ENCODE measurements around the gene GPER1.

GPER1 gene

GRCh38 chr7:1109581-1110310, 21.8 kb downstream of the GPER1 start:
- TF ChIP-seq CTCF (IDR thresholded peaks at IDR 0.05; ENCODE audit: control insufficient read depth, insufficient read depth, low read depth, low read length, missing control alignments) = no peak
- no peak overlapping the region for H3K4me3 ChIP-seq (ENCODE audit: control insufficient read depth, low read depth, low read length)
- no peak for DNase-seq (ENCODE audit: low read depth)

GRCh38 chr7:1110358-1110757, 22.4 kb downstream of the GPER1 start:
- no peak overlapping the region for H3K4me3 ChIP-seq (ENCODE audit: control insufficient read depth, low read depth, low read length)
- TF ChIP-seq CTCF (IDR thresholded peaks at IDR 0.05; ENCODE audit: control insufficient read depth, insufficient read depth, low read depth, low read length, missing control alignments) = no peak
- DNase-seq (ENCODE audit: low read depth) = no peak

- TF ChIP-seq CTCF (IDR thresholded peaks at IDR 0.05; ENCODE audit: control insufficient read depth, insufficient read depth, low read depth, low read length, missing control alignments) = no peak
- H3K4me3 ChIP-seq (ENCODE audit: control insufficient read depth, low read depth, low read length) = no peak overlapping the region
- no peak for DNase-seq (ENCODE audit: low read depth)
Measured at GRCh38 chr7:1111156-1111555, 23.2 kb downstream of the GPER1 start.

GRCh38 chr7:1112109-1112508, 24.2 kb downstream of the GPER1 start:
- no peak overlapping the region for H3K4me3 ChIP-seq (ENCODE audit: control insufficient read depth, low read depth, low read length)
- TF ChIP-seq CTCF (IDR thresholded peaks at IDR 0.05; ENCODE audit: control insufficient read depth, insufficient read depth, low read depth, low read length, missing control alignments) = no peak
- DNase-seq (ENCODE audit: low read depth) = no peak

GRCh38 chr7:1112625-1113547, 25.0 kb downstream of the GPER1 start:
- no peak for DNase-seq (ENCODE audit: low read depth)
- TF ChIP-seq CTCF (IDR thresholded peaks at IDR 0.05; ENCODE audit: control insufficient read depth, insufficient read depth, low read depth, low read length, missing control alignments) = no peak
- H3K4me3 ChIP-seq (ENCODE audit: control insufficient read depth, low read depth, low read length) = no peak overlapping the region

GRCh38 chr7:1113548-1113885, 25.6 kb downstream of the GPER1 start:
- no peak overlapping the region for H3K4me3 ChIP-seq (ENCODE audit: control insufficient read depth, low read depth, low read length)
- no peak for TF ChIP-seq CTCF (IDR thresholded peaks at IDR 0.05; ENCODE audit: control insufficient read depth, insufficient read depth, low read depth, low read length, missing control alignments)
- DNase-seq (ENCODE audit: low read depth) = no peak

All from AG09309 (cell line).